Skeletal muscle tissue (tissue), 4 donors: ENCODE results near the gene SYT7. TPM values are rescaled to one million over a fixed set of nuclear protein-coding genes. Genes with fewer than 3 reads are reported as not detected.

Experiments
- H3K27ac ChIP-seq: one replicate; pipeline ENCODE4 v1.7.0; 2013; ENCODE audit warnings: mild to moderate bottlenecking, low read depth, low read length, inconsistent platforms
- H3K27me3 ChIP-seq, 3 donors: one replicate each; pipeline ENCODE4 v1.7.0; 2013; ENCODE audit warnings: low read length in 3 of 3; ENCODE audit not compliant: control insufficient read depth in 3 of 3, insufficient read depth in 3 of 3
- H3K36me3 ChIP-seq, 3 donors: one replicate each; pipeline ENCODE4 v1.7.0; 2013; ENCODE audit warnings: low read length in 3 of 3; ENCODE audit not compliant: control insufficient read depth in 3 of 3, insufficient read depth in 3 of 3
- H3K4me1 ChIP-seq, 3 donors: one replicate each; pipeline ENCODE4 v1.7.0; 2013; ENCODE audit warnings: low read length in 3 of 3, mild to moderate bottlenecking in 3 of 3; ENCODE audit not compliant: control insufficient read depth in 3 of 3, insufficient read depth in 3 of 3
- H3K4me3 ChIP-seq, 3 donors: one replicate each; pipeline ENCODE4 v1.7.0; 2013; ENCODE audit warnings: low read length in 3 of 3
- H3K9ac ChIP-seq, 3 donors: one replicate each; pipeline ENCODE4 v1.7.0; 2013; ENCODE audit warnings: low read length in 3 of 3, mild to moderate bottlenecking in 3 of 3, moderate library complexity in 2 of 3, low read depth in 1 of 3
- H3K9me3 ChIP-seq, 3 donors: one replicate each; pipeline ENCODE4 v1.7.0; 2013; ENCODE audit warnings: low read length in 3 of 3; ENCODE audit not compliant: control insufficient read depth in 3 of 3
- total RNA-seq: library from RNA; depleted of rRNA; stranded (reverse); fragments of >200 nt; gene quantifications from one replicate; pipeline ENCODE4 v1.2.3, GENCODE V29; 2014
- donor health status: Osteomylitis.

SYT7 gene
- total RNA-seq, 1 donor from 2014 or later = 1.6 TPM

DNA sequence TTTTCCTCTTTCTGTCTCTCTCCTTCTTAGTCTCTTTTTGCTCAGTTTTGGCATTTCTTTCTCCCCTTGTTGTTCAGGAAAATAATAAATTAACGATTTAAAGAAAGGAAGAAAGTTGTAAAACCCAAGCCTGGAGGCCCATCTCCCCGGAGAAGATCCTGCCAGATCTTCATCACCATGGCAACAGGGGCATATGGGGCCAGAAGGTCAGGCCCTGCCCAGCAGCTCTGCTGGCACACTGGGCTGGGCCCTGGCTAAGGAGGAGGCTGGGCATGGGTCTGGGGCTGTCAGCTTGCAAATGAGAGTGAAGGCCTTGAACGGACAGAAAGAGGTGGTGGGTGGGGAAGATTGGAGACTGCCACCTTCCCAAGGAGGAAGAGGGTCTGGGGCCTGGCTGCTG, 69.5 kb downstream of the SYT7 start:
- H3K9ac ChIP-seq = no peak overlapping the region
- no peaks in the 10 kb centered on the region for H3K36me3 ChIP-seq
- no peak overlapping the region for H3K4me3 ChIP-seq
- peaks cover 46 to 53% (median 47%) of the 10 kb centered on the region in 3 donors for H3K27me3 ChIP-seq
- H3K4me1 ChIP-seq = peaks cover 16 to 18% (median 17%) of the 10 kb centered on the region in 3 donors
- no peaks in the 10 kb centered on the region for H3K9me3 ChIP-seq
- no peak overlapping the region for H3K27ac ChIP-seq

DNA sequence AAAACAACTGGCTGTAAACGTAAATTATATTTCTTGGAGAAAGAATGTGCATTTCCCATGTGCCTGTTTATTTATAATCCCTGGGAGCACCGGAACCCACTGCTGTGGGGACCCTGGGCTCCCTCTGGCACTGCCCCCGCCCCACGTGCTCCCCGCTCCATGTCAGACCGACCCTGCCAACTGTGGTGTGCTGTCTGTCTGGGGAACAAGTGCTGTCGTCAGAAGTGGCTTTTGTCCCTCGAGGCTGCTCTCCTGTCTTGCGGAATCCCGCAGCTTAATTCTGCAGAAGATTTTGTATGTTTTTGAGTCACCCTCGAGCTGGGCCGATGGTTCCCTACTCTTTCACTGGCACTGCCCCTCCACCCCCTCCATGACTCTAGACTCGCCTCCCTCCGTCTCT, 69.9 kb downstream of the SYT7 start:
- no peak overlapping the region for H3K9ac ChIP-seq
- peaks cover 50 to 58% (median 51%) of the 10 kb centered on the region in 3 donors for H3K27me3 ChIP-seq
- no peak overlapping the region for H3K4me3 ChIP-seq
- H3K9me3 ChIP-seq = no peaks in the 10 kb centered on the region
- peaks cover 16 to 18% (median 17%) of the 10 kb centered on the region in 3 donors for H3K4me1 ChIP-seq
- no peak overlapping the region for H3K27ac ChIP-seq
- no peaks in the 10 kb centered on the region for H3K36me3 ChIP-seq

DNA sequence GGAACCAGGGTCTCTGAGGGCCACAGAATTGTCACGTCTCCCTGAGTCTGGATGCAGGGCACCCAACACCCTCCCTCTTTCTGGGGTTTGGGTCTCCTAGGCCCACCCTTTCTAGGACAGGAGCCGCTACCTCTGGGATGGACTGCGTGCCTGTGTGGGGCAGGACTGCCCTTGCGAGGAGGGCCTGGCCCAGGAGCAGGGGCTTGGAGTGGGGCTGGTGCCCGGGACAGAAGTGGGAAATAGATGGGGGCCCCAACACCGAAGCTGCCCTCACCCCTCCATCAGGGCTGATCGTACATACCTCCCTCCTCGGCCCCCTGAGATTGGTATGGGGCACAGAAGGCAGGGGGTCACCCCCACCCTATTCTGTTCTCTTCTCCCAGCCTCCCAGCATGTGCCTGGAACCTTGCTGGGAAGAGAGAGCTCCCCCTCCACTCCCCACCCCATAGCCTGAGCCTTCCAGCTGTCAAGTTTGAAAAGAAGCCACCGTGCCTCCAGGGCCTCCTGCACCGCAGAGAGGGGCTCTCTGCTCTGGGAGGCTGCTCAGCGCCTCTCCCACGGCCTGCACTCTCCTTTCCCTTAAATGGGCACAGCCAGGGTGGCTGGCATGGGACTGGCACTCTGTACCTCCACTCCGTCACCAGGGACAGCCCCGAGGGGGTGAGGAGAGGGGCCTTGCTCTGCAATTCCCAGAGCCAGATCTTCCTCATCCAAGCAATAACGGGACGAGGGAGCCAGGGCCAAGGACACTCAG, 70.5 kb downstream of the SYT7 start:
- Histone ChIP-seq H3K36me3 (no peaks in the 10 kb centered on the region), H3K4me1 (peaks cover 16 to 18% (median 17%) of the 10 kb centered on the region in 3 donors), H3K4me3 (no peak overlapping the region), H3K27me3 (peaks cover 54 to 62% (median 56%) of the 10 kb centered on the region in 3 donors), H3K27ac (peak overlapping the region; percentile 37), H3K9ac (peak overlapping the region in 1 of 3 donors; percentile 54), H3K9me3 (no peaks in the 10 kb centered on the region)

DNA sequence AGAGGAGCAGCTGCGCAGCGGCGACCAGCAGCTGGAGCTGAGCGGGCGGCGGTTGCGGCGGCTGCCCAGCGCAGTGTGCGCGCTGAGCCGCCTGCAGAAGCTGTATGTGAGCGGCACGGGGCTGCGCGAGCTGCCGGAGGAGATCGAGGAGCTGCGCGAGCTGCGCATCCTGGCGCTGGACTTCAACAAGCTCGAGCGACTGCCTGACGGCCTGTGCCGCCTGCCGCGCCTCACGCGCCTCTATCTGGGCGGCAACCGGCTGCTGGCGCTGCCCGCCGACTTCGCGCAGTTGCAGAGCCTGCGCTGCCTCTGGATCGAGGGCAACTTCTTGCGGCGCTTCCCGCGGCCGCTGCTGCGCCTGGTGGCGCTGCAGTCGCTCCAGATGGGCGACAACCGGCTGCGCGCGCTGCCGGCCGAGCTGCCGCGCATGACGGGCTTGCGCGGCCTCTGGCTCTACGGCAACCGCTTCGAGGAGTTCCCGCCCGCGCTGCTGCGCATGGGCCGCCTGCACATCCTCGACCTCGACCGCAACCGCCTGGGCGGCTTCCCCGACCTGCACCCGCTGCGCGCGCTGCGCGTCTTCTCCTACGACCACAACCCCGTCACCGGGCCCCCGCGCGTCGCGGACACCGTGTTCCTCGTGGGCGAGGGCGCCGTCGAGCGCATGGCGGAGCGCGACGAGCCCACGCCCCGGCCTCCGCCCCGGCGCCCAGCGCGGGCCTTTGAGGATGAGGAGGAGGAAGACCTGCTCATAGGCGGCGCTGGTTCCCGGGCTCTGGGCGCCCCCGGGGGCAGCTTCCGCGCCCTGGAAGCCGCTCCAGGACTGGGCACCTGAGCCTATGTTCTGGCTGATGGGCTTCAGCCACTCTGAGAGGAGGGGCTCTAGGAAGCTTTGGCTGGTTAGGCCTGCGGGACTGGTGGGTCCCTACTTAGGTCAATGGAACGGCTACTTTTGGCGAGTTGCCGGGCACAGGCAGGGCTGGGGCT, 71.5 kb downstream of the SYT7 start:
- Histone ChIP-seq H3K27ac (peak overlapping the region; percentile 37), H3K27me3 (peaks cover 54 to 68% (median 62%) of the 10 kb centered on the region in 3 donors)

DNA sequence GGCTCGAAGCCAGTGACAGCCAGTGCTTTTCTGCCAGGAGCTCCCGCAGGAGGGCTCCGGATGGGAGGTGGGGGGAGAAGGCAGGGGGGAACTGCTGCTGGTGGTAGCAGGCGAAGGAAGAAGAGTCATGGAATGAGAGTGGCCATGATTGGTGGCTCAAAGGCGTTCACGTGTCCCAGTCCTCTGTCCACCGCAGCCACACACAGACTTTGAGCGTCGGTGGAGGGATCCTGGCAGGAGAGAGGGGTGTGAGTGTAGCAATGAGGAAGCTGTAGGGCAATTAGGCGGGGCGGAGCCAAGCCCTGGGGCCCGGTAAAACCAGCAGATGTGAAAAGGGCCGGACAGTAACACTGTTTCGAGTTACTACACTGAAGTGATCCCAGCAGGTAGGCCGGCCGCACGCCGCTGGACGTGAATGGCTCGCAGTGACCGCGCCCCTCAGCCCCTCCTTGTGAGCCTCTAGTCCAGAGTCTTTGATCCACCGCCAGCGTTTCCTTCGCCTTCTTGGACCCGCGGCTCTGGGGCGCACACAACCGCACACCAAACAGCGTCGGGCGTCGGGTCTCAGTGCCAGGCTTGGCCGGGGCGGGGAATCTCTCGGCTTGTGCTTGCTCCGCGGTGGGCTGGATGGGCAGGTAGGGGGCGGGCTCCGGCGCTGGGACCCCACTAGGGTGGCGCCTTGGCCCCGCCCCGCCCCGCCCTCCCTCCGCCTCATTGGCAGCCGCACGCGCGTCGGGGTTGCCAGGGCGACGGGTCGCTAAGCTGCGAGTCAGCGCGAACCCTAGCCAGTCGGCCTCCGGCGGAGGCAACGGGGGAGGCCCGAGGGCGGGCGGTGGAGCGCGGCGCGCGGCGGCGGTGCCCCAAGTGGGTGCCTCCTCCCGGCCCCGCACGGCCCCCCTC, 72.7 kb downstream of the SYT7 start, which contains the start of gene LRRC10B:
Gene LRRC10B, plus strand, starts transcription at position 788 of the 900 bp plus-strand sequence. CDS start 250 bp downstream, outside the sequence.
- Histone ChIP-seq H3K27me3 (peaks cover 54 to 71% (median 60%) of the 10 kb centered on the region in 3 donors), H3K4me3 (peak within 1 kb of the TSS in 2 of 3 donors; percentile 54), H3K4me1 (peaks cover 16 to 18% (median 17%) of the 10 kb centered on the region in 3 donors), H3K27ac (no peak within 1 kb of the TSS), H3K9ac (peak within 1 kb of the TSS in 2 of 3 donors; percentile 14 to 54), H3K9me3 (no peaks in the 10 kb centered on the region), H3K36me3 (no peaks in the 10 kb centered on the region)

More for the DNA sequence above, 71.5 kb downstream of the SYT7 start:
- no peaks in the 10 kb centered on the region for H3K36me3 ChIP-seq
- peaks cover 16 to 18% (median 17%) of the 10 kb centered on the region in 3 donors for H3K4me1 ChIP-seq
- peak overlapping the region in 2 of 3 donors; percentile 54 for H3K4me3 ChIP-seq
- peak overlapping the region in 2 of 3 donors; percentile 14 to 54 for H3K9ac ChIP-seq
- H3K9me3 ChIP-seq = no peaks in the 10 kb centered on the region

DNA sequence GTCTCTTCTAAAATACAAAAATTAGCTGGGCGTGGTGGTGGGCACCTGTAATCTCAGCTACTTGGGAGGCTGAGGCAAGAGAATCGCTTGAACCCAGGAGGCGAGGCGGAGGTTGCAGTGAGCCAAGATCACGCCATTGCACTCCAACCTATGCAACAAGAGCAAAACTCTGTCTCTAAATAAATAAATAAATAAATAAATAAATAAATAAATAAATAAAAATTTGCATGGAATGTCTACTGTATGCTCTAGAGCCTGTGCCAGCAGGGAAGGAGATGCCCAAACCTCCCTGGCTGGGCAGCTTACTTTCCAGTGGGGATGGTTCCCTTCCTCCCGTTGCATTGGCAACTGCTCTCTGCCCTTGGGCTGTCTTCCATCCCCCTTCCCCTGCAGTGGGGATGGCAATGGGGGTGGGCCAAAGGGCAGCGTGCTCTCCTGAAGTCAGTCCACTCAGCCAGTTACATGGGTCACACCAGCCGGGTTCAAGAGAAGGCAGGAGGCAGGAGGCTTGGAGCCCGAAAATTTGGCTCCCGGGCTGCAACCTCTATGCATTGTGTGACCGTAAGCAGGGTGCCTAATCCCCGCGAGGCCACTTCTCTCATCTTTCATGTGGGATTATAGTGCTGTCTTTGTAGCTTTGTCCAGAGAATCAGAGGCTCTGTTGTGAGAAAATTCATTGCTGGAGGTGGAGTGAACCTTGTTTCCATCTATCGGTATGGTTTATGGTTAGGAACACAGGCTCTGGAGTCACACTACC, 73.7 kb downstream of the SYT7 start:
- no peak overlapping the region for H3K4me3 ChIP-seq
- peaks cover 47 to 63% (median 52%) of the 10 kb centered on the region in 3 donors for H3K27me3 ChIP-seq
- H3K4me1 ChIP-seq = peaks cover 16 to 18% (median 17%) of the 10 kb centered on the region in 3 donors
- H3K27ac ChIP-seq = no peak overlapping the region
- H3K9me3 ChIP-seq = no peaks in the 10 kb centered on the region
- H3K9ac ChIP-seq = no peak overlapping the region
- no peaks in the 10 kb centered on the region for H3K36me3 ChIP-seq

DNA sequence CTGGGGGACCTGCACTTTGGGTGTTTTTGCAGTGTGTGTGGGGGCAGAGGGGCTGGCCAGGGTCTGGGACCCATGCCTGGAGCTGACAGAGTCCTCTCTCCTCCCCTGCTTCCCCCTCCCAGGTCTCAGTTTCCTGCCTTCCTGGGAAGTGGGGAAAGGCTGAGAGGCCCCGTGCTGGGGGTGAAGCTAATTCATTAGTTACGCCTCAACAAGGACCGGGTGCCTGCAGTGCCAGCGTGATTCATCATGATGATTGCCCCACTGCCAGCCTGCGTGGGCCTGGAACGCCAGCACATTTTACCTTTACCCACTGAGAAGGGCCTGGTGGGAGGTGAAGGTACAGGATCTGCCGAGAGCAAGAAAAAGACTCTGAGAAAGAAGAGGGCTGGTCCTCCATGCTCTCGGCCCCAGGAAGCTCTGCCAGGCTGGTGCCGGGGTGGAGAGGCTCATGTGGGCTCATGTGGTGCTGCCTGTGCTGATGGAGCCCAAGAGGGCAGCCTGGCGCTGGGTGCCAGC, 75.2 kb downstream of the SYT7 start:
- Histone ChIP-seq H3K4me1 (peaks cover 10 to 18% (median 17%) of the 10 kb centered on the region in 3 donors), H3K9ac (no peak overlapping the region), H3K4me3 (no peak overlapping the region), H3K27ac (no peak overlapping the region), H3K9me3 (no peaks in the 10 kb centered on the region), H3K36me3 (no peaks in the 10 kb centered on the region), H3K27me3 (peaks cover 39 to 52% (median 43%) of the 10 kb centered on the region in 3 donors)

DNA sequence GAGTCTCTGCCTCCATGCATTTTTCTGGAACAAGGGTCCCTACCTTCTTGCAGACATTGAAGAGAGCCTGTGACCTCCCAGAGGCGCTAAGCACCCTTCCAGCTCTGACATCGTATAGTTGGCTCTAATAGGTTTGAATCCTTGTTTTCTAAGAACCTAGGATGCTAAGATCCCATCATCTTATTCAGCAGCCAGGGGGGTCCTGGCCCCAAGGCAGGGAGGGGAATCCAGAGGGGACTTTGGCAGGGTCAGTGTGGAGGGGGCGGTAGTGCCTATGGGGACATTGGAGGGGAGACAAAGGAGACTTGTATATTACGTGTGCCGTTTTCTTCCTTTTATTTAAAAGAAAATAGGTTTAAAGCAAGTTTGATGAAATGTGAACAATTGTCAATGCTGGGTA, 75.8 kb downstream of the SYT7 start:
- peaks cover 10 to 16% (median 12%) of the 10 kb centered on the region in 3 donors for H3K4me1 ChIP-seq
- H3K27ac ChIP-seq = no peak overlapping the region
- H3K4me3 ChIP-seq = no peak overlapping the region
- peaks cover 33 to 46% (median 37%) of the 10 kb centered on the region in 3 donors for H3K27me3 ChIP-seq
- H3K9ac ChIP-seq = no peak overlapping the region
- H3K36me3 ChIP-seq = no peaks in the 10 kb centered on the region
- no peaks in the 10 kb centered on the region for H3K9me3 ChIP-seq
